HUDEP-2 (cell line): ENCODE measurements around the gene FAM83B.
"Not testable (repeated sequence)": the region's sequence is repeated elsewhere in the genome, so short reads cannot be mapped to it uniquely, and the experiment has no call there.

Experiments used
- DNase-seq, 76 experiments: peaks; one replicate each; lab custom pipeline; 2025; ENCODE audit not compliant: unreplicated experiment in 76 of 76; lab: John Stamatoyannopoulos, UW

The FAM83B gene

DNA sequence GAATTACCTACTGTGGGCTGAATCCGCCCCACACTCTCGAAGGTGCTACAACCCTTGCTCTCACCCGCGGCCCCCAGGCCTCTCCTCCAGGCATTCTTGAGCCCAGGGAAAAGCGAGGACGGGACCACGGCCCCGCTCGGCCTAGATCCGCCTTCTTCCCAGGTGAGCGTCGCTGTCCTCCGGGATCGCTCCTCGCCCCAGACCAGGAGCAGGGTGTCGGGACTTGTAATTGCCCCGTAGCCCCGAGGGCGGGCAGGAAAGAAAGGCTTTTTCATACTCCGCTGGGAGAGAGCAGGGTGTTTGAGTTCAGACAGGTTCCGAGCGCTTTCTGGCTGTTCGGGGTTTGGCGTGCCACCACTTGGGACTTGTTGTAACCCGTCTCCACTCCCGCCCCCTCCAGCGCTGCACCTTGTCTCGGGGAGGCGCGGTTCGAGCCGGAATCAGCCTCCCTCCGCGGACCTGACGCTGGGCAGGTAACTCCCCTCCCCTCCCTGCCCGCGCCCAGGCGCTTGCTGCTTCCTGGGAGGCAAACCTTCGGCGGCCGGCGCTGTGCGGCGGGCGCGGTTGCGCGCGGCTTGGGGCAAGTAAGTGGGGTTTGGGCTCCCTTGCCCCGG lies at the start of gene FAM83B:
Gene FAM83B (plus strand): TSS at position 529 of the 614 bp plus-strand sequence. CDS start 23,476 bp downstream, outside the sequence.
- DNase-seq: no peak

DNA sequence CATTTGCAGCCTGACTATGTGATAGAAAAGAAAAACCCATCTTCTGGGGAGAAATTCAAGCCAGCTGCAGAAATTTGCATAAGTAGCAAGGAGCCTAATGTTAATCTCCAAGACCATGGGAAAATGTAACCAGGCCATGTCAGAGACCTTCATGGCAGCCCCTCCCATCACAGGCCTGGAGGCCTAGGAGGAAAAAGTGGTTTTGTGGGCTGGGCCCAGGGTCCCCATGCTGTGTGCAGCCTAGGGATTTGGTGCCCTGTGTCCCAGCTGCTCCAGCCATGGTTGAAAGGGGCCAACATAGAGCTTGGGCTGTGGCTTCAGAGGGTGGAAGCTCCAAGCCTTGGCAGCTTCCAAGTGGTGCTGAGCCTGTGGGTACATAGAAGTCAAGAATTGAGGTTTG lies 49.7 kb upstream of the FAM83B start:
- not testable (repeated sequence) for DNase-seq

GRCh38 chr6:54800050-54800600 lies 46.4 kb upstream of the FAM83B start:
- DNase-seq: no peak

DNA sequence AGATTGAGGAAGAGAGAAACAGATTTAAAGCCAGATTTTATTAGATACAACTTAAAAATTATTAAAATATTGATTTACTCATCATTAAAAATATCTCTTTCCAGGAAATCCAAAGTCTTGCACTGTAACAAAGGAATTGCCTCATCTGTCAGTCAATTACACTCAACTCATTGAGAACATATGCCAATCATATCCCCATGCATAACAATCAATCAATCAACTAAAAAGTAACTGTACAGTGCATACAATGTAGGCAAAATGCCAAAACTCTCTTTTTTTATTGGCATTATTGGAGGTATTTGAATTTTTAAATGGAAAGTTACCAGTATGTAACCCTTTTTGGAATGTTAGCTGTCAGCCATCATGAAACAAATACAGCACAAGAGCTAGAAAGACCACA lies 45.3 kb upstream of the FAM83B start:
- no peak for DNase-seq

GRCh38 chr6:54801669-54802068 lies 44.9 kb upstream of the FAM83B start:
- DNase-seq: no peak

DNA sequence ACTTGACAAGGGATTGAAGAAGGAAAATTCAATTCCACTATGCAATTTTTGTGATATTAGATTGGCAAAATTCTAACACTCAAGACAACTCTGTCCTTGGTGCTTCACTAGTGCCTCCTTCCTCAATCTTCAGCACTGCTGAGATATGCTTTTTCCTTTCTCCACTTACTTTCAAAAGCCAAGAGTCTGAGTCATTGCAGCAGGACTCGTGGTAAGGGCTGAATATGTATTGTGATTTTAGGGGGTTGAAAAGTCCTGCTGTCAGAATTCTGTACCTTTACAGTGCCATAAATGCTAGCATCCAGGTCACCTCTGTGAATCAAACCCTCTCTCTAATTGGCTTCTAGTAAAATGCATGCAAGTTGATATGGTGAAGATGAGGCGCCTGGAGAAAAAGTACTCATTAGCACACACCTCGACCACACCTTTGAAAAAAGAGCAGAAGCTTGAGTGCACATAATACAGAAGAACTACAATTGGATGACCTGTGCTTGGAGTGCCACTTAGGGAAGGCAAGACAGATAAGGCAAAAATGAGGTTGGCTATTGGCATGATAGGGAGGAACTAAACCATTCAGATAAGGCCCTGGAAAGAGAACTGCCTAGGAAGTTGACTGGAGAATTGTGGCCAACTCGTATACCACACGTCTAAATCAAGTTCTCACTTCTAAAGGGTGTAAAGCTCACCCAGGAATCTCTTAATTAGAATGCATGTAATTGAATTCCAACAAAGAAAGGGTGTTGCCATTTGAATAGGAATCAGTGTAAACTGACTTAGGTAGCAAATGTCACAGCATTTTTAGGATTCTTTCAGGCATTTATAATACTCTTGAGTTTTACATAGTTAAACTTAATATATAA lies 43.6 kb upstream of the FAM83B start:
- DNase-seq: no peak

GRCh38 chr6:54805077-54805476 lies 41.5 kb upstream of the FAM83B start:
- DNase-seq: no peak

DNA sequence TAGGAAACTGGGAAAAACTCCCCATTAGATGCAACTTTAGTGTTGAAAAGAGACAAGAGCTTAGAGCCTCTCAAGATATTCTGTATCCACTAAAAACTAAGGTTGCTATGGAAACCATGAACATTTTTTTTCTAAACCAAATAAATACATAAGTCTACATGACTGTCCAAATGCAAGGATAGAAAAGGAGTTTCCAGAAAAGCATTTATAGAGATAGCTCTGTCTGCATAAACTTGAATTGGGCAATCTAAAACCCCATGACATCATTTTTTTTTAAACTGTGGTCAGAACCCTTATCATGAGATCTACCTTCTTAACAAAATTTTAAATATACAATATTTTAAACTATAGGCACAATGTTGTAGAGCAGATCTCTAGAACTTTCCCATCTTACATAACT lies 36.4 kb upstream of the FAM83B start:
- DNase-seq: no peak

DNA sequence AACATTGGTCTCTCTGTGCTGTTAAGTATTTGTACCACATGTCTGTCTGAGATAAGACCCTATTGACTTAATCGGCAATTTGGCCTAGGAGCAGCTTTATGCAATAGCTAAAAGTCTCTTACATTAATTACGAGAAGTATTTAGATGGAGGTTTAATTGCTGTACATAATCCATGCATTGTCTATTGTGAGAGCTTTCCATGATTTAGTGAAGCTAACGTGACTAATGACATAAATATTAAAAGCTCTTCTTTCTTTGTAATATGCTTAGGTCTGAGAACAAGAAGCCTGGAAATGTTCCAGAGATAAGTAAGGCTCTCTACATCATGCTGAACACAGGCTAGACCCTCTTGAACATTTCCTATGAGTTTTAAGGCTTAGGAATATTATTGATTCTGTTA lies 32.7 kb upstream of the FAM83B start:
- no peak for DNase-seq

DNA sequence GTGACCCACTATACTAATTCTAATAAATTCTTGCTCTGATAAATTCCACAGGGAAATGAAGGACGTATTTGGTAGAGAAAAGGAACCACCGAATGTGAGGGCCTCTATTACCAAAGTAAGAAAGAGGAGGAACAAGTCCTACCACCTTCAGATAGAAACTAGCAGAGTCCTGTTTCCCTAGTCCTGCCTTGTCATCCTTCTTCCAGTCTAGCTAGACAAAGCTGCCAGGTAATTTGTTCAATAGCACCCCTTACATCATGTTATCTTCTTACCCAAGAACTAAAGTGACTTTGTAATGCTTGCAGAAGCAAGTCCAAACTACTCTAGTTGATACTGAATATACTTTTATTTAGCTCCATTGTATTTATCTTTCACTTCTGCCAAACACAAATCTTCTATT lies 29.3 kb upstream of the FAM83B start:
- no peak for DNase-seq

- DNase-seq: no peak
Measured at GRCh38 chr6:54817834-54818233, 28.7 kb upstream of the FAM83B start.

DNA sequence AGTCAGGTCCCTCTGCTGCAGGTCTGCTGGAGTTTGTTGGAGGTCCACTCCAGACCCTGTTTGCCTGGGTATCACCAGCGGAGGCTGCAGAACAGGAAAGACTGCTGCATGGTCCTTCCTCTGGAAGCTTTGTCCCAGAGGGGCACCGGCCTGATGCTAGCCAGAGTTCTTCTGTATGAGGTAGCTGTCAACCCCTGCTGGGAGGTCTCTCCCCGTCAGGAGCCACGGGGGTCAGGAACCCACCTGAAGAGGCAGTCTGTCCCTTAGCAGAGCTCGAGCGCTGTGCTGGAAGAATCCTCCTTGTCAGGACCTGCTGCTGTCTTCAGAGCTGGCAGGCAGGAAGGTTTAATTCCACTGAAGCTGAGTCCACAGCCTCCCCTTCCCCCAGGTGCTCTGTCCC lies 22.3 kb upstream of the FAM83B start:
- not testable (repeated sequence) for DNase-seq

- no peak for DNase-seq
Measured at GRCh38 chr6:54827010-54827409, 19.6 kb upstream of the FAM83B start.

DNA sequence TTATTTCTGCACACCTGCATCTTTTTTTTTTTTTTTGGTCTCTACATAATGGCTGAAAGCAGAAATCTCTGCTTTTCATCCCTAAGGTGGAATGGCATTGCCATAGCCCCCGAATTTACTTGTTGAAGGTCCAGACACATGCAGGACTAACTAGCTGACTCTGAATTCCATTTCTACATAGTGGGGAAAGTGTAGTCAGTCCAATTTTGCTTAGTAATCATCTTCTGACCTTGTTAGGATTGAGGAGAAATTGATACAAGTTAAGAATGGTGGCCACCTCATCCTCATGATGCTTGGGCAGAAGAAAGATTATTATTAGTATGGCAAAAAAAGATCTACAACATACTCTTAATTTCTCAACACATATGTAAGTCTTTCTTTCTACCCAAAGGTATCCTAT lies 16.4 kb upstream of the FAM83B start:
- DNase-seq: no peak

DNA sequence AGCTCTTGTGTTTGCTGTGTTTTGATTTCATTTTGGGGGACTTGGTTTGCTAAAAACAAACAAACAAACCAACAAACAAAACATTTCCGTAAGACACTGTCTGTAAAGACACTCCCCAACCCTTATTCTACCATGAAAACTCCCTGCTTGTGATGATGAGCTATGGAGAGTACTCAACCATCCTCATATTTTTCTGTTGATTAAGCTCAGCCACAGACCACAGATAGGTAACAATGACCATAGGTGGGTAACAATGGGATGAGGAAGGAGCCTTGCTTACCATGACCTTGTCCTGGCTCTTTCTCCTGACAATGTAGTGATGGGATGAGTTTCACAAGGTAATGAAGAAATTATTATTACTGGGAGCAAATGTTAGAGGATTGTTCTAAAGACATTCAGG lies 11.4 kb upstream of the FAM83B start:
- no peak for DNase-seq

DNA sequence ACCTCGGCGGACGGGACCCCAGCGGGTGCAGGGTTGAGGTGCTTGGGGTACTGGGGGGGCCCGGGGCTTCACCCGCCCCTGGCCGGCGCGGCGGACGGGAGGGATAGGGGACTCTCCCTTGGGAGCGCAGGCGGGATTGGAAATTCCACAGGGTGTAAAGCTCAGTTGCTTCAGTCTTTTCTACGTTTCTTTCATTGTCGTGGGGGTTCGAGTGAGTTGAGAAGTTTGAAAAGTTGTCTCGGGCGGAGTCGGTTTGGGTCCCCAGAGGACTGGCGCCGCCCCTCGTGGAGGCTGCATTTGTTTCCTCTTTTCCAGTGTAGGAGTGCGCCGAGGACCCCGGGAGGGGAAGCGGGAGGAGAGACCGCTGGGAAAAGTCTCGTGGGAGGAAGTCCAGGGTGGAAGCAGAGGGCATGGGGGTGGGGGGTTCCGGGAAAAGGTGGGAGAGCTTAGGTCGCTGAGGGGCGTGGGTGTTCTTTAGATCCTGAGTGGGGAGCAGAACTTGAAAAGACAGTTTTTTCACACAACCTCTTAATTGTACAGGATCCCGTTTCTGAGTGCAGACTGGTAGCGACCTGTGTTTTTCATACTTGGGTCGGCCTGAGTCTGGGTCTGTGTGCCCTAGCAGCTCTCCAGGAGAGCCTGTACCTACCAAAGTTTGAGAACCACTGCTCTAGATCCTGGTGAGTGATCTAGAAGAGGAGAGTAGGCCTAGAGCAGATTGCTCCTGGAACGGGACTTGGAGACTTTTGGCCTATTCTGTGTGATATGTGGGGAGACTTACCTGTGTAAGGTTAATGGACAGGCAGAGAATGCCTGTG lies 495 bp downstream of the FAM83B start:
- DNase-seq: no peak

- DNase-seq: no peak
Measured at GRCh38 chr6:54847799-54848597, 1.4 kb downstream of the FAM83B start.

DNA sequence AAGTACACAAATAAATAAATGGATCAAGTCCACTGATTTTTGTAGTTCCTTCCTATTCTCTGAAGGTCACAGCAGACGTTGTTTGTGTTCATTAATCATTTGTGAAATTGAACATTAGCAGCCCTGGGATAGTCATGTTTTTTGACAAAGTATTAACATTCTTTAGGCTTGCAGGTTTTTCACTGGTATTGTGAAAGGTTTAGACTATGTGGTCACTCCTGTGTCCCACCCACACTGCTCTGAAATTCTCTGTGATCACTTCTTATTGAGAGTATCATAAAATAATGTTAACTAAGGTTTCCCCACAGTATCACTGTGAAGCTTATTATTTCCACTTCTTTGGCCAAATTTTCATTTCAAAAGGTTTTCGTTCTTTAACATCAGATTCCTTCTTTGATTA lies 3.5 kb downstream of the FAM83B start:
- no peak for DNase-seq

DNA sequence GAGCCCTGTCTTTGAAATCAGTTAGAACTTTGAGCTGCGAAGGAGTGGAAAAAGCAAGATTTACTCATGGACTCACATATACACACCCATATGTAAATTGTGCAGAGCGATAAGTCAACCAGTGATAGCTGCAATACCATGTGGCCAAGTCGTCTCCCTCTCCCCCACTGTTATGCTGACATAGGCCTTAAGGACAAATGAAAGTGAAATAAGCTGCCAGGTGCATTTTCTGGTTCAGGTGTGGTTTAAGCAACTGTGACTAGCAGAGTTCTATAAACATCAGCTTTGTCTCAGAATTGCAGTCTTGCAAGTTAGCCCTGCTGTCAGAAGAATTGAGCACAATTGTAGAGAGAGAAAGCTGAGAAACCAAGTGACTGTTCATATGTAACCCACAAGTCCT lies 9.6 kb downstream of the FAM83B start:
- DNase-seq: no peak

GRCh38 chr6:54860132-54860531 lies 13.6 kb downstream of the FAM83B start:
- DNase-seq: no peak
